OCI-LY7 (cell line): ENCODE data around the gene ATF7. TPM values are rescaled to one million over a fixed set of nuclear protein-coding genes. Genes with fewer than 3 reads are reported as not detected.

Experiments
- BruUV-seq: library from RNA; stranded (reverse); fragments of 400-500 nt; replicated peaks from 2 replicates; lab custom pipeline; 2021; lab: Mats Ljungman, UMichigan
- CTCF ChIA-PET: fragments of 300-600 bp; sonication (Branson Sonifier 250); formaldehyde crosslinking; loops from one replicate; lab custom pipeline; 2022; ENCODE audit warnings: antibody characterized with exemption; ENCODE audit not compliant: unreplicated experiment; lab: Charles Lee
- POLR2A ChIA-PET: fragments of 300-600 bp; sonication (Branson Sonifier 250); formaldehyde crosslinking; loops from one replicate; lab custom pipeline; 2022; ENCODE audit warnings: antibody characterized with exemption; lab: Charles Lee
- DNase-seq: peaks from one replicate; pipeline ENCODE4 v3.0.0-alpha.2; 2015; ENCODE audit warnings: low spot score
- H2AFZ ChIP-seq: fragments of 200-600 bp; sonication (generic), shearing (Covaris generic); 2 replicates; pipeline ENCODE4 v1.6.1; 2014; ENCODE audit warnings: mild to moderate bottlenecking, antibody characterized with exemption, low read length, moderate library complexity
- H3K27ac ChIP-seq: fragments of 200-600 bp; sonication (generic); 2 replicates; pipeline ENCODE4 v1.5.1; 2014; ENCODE audit warnings: mixed run types, low read depth, mild to moderate bottlenecking, moderate library complexity, low read length, inconsistent platforms; ENCODE audit not compliant: poor library complexity, severe bottlenecking
- H3K36me3 ChIP-seq: fragments of 200-600 bp; sonication (generic); 2 replicates; pipeline ENCODE4 v1.6.1; 2014; ENCODE audit warnings: mild to moderate bottlenecking, antibody characterized with exemption, low read length, moderate library complexity, mixed read lengths; ENCODE audit not compliant: insufficient read depth
- H3K4me1 ChIP-seq: fragments of 200-600 bp; sonication (generic); 2 replicates; pipeline ENCODE4 v1.5.1; 2014; ENCODE audit warnings: mild to moderate bottlenecking, low read length; ENCODE audit not compliant: insufficient read depth, poor library complexity, severe bottlenecking
- H3K4me2 ChIP-seq: fragments of 200-600 bp; sonication (generic); 2 replicates; pipeline ENCODE4 v1.6.1; 2014; ENCODE audit warnings: mild to moderate bottlenecking, low read length
- H3K4me3 ChIP-seq: fragments of 200-600 bp; sonication (generic); 2 replicates; pipeline ENCODE4 v1.5.1; 2014; ENCODE audit warnings: mild to moderate bottlenecking, low read depth, low read length; ENCODE audit not compliant: poor library complexity, severe bottlenecking
- H3K79me2 ChIP-seq: fragments of 200-600 bp; sonication (generic); 2 replicates; pipeline ENCODE4 v1.6.1; 2016; ENCODE audit warnings: low read depth, mild to moderate bottlenecking, low read length, moderate library complexity, mixed read lengths; ENCODE audit not compliant: insufficient read depth
- H3K9me2 ChIP-seq: fragments of 200-600 bp; sonication (generic); 2 replicates; pipeline ENCODE4 v1.6.1; 2016; ENCODE audit warnings: mild to moderate bottlenecking, low read length, mixed read lengths; ENCODE audit not compliant: insufficient read depth
- H3K9me3 ChIP-seq: fragments of 200-600 bp; sonication (generic); 2 replicates; pipeline ENCODE4 v1.6.1; 2014; ENCODE audit warnings: mild to moderate bottlenecking, mixed run types, low read length, mixed read lengths
- H4K20me1 ChIP-seq: fragments of 200-600 bp; sonication (generic); 2 replicates; pipeline ENCODE4 v1.6.1; 2014; ENCODE audit warnings: mild to moderate bottlenecking, antibody characterized with exemption, low read length, moderate library complexity, mixed read lengths; ENCODE audit not compliant: insufficient read depth
- CTCF ChIP-seq: fragments of 200-600 bp; sonication (generic); conservative IDR thresholded peaks from 2 replicates; pipeline ENCODE4 v1.5.1; 2014; ENCODE audit warnings: mild to moderate bottlenecking, antibody characterized with exemption, low read length, moderate library complexity, mixed read lengths
- EZH2phosphoT487 ChIP-seq: fragments of 200-600 bp; sonication (generic); IDR thresholded peaks from 2 replicates; pipeline ENCODE4 v1.6.1; 2018; ENCODE audit warnings: low read depth, borderline replicate concordance, mild to moderate bottlenecking, mixed run types, antibody characterized with exemption, low read length, moderate library complexity, mixed read lengths
- intact Hi-C: fragments of 100-400 bp; cut with micrococcal nuclease; formaldehyde crosslinking; loops from one replicate; pipeline ENCODE4 v1.10.0; 2022; ENCODE audit not compliant: unreplicated experiment
- total RNA-seq, 2 experiments: library from RNA; depleted of rRNA in 1 of 2; stranded (reverse); fragments of >200 nt in 1 of 2; shearing (Covaris generic) in 1 of 2; gene quantifications; 2 replicates each; pipeline ENCODE4 v1.2.3, GENCODE V29; 2014 to 2022

ATF7 gene
- total RNA-seq, 2 experiments from 2014 or later, result 6.8 to 23.2 TPM

GRCh38 chr12:53659571-53659981, 33.4 kb upstream of the ATF7 start:
- no peak overlapping the region for H3K27ac ChIP-seq
- H3K9me3 ChIP-seq, result no peaks in the 10 kb centered on the region
- TF ChIP-seq CTCF (no peak), EZH2phosphoT487 (no peak)
- H3K36me3 ChIP-seq, result peaks cover 28% of the 10 kb centered on the region
- no peak overlapping the region for H2AFZ ChIP-seq
- DNase-seq, result no peak
- intact Hi-C loops, result no loop called here
- H4K20me1 ChIP-seq, result no peaks in the 10 kb centered on the region
- no peak overlapping the region for H3K4me3 ChIP-seq
- H3K4me2 ChIP-seq, result no peak overlapping the region
- no TSS peak for BruUV-seq
- no peaks in the 10 kb centered on the region for H3K79me2 ChIP-seq
- ChIA-PET POLR2A (interaction anchor here (0.6 to 1.1 kb wide), 3 partner anchors 28 to 100 kb away, joined by 3 to 8 read pairs (median 3); no protein-coding TSS in a partner anchor), CTCF (no interaction called here)
- H3K4me1 ChIP-seq, result no peaks in the 10 kb centered on the region
- H3K9me2 ChIP-seq, result no peaks in the 10 kb centered on the region

DNA sequence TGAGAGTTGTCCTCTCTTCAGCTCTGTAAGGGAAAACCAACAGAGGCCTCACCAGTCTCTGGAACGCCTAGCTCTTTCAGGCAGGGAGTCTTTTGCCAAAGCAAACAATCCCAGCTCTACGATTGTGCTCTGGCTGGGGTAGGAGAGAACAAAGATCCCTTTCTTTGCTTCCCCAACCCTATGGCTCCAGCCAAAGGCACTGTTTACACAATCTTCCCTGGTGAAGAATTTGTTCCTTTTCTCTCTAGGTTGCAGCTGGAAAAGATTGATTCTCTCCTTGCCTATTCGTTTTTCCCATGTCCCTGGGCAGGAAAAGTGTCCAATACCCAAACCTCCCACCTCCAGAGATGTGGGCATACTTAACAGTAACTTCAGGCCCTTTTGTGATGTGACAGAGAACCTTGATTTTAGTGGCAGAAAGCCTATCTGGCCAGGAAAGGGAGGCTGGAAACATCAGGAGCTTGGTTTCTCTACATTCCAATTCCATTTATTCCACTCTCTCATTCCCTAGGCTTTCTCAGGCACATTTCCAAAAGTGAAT, 32.9 kb upstream of the ATF7 start:
- H3K9me2 ChIP-seq, result no peaks in the 10 kb centered on the region
- H3K4me1 ChIP-seq, result no peaks in the 10 kb centered on the region
- no TSS peak for BruUV-seq
- H3K36me3 ChIP-seq, result peaks cover 23% of the 10 kb centered on the region
- TF ChIP-seq EZH2phosphoT487 (no peak), CTCF (no peak)
- H2AFZ ChIP-seq, result no peak overlapping the region
- intact Hi-C loops, result no loop called here
- DNase-seq, result no peak
- ChIA-PET POLR2A (interaction anchor here (0.6 kb wide), 2 partner anchors 99 to 588 kb away, joined by 3 to 4 read pairs; no protein-coding TSS in a partner anchor), CTCF (no interaction called here)
- no peaks in the 10 kb centered on the region for H3K9me3 ChIP-seq
- no peaks in the 10 kb centered on the region for H3K79me2 ChIP-seq
- H3K4me2 ChIP-seq, result no peak overlapping the region
- H3K27ac ChIP-seq, result no peak overlapping the region
- H4K20me1 ChIP-seq, result no peaks in the 10 kb centered on the region
- H3K4me3 ChIP-seq, result no peak overlapping the region

DNA sequence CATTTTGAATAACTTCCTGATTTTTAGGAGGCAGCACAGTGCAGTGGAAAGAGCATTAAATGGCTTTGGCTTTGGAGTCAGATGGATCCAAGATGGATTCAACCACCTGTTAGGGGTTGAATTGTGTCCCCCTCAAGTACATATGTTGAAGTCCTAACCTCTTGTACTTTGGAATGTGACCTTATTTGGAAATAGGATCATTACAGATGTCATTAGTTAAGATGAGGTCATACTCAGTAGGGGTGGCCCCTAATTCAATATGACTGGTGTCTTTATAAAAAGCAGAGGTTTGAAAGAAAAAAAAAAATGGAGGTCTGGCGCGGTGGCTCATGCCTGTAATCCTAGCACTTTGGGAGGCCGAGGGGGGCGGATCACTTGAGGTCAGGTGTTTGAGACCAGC, 30.9 kb upstream of the ATF7 start:
- Histone ChIP-seq H3K4me3 (no peak overlapping the region), H3K9me3 (no peaks in the 10 kb centered on the region), H3K4me2 (no peak overlapping the region), H3K9me2 (no peaks in the 10 kb centered on the region), H3K36me3 (0 out of 2 replicates have a peak, but pooled peaks cover 3% of the 10 kb centered on the region), H3K4me1 (no peaks in the 10 kb centered on the region), H4K20me1 (no peaks in the 10 kb centered on the region), H3K79me2 (no peaks in the 10 kb centered on the region), H2AFZ (no peak overlapping the region), H3K27ac (no peak overlapping the region)
- TF ChIP-seq CTCF, result no peak
- TF ChIP-seq EZH2phosphoT487, result no peak
- POLR2A ChIA-PET, result interaction anchor here (0.7 kb wide), 1 partner anchor 284 kb away, joined by 3 read pairs; no protein-coding TSS in a partner anchor
- DNase-seq, result no peak
- BruUV-seq, result no TSS peak
- CTCF ChIA-PET, result no interaction called here
- intact Hi-C loops, result no loop called here
